AG08396 (cell line): ENCODE results near the gene ZC3HAV1.

Source experiments
- DNase-seq: peaks from one replicate; pipeline ENCODE4 v3.0.0; 2012; ENCODE audit warnings: low spot score, mixed read lengths

ZC3HAV1 gene

GRCh38 chr7:139018910-139019309 is 90.6 kb downstream of the ZC3HAV1 start:
- DNase-seq: no peak

DNA sequence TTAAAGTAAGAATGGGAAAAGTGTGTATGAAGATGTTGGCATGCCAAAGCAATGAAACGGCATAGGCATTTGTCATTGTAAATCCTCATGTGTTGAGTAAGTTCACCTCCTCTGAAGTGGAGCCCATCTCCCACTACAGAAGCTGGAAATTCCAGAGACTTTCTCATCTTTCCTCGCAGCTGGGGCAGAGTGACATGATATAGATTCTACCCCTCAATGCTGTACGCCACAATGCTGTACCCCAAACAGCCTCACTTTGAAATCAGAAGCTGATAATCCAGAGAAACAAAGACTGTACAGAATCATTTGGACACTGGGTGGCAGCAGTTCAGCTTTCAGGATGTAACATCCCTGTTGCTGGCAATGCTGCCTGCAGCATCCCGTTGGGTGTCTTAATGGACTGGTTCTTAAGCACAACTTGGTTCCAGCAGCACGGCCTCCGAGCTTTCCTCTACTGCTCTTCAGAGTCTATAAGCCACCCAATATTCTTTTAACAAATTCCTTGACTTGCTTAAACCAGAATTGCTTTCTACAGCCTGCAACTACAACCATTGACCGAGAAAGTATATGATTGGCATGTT is 92.5 kb downstream of the ZC3HAV1 start:
- peak; percentile 78 for DNase-seq

DNA sequence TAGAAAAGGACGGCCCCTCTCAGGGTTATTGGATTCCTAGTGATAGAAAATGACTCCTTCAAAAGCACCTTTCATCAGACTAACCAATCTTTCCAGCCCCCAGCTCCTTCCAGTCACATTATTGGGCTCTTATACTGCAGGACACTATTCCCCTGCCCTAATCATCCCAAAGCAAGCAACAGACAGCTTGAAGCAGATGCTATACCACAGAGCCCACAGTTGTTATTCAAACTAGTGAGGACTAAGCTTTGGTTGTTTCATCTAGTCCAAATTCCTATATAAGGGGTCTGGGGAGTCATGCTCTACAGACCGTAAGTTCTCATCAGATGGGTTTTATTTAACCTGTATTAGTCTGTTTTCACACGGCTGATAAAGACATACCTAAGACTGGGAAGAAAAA is 98.1 kb downstream of the ZC3HAV1 start:
- no peak for DNase-seq

- DNase-seq: no peak
Measured at GRCh38 chr7:139004321-139005090, 105.0 kb downstream of the ZC3HAV1 start.

- DNase-seq: no peak
Measured at GRCh38 chr7:138999414-138999813, 110.1 kb downstream of the ZC3HAV1 start.
